ENCODE results near the gene CDH4.

DNA sequence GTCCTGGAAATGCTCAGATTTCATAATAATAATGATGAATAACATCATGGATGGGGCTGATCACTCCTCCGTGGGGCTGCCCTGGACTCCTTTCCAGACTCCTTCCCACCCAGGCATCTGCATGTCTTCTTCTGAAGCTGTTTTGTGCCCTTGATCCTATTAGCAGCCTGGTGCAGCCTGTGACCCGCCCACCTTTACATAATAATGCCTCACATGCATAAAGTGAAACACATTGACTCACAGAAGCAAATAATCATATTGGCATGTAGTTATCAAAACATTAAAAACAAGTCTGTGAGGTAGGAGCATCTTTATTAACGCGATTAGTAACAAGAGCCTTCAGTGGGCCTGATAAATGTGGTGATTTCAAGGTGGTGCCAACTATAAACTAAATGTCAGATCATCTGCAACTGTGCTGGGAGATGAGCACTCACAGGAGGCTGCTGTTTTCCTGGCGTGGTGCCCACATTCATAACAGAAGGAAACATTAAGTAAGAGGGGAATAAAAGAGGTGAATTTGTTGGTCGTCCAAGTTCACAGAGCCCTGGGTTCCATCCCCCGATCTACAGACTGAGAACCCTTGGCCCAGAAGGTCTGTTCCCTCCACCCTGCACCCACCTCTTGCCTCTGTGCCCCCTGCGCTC is 344.7 kb downstream of the CDH4 start:
- TF ChIP-seq CTCF (conservative IDR thresholded peaks at IDR 0.05; ENCODE audit: low read length) (no peak), EZH2phosphoT487 (IDR thresholded peaks at IDR 0.05; ENCODE audit: borderline replicate concordance, low read depth, low read length) (no peak)

Measured in OCI-LY7 (cell line).